Measurements from ENCODE around the gene VPS50.
"Not testable (repeated sequence)": the region's sequence is repeated elsewhere in the genome, so short reads cannot be mapped to it uniquely, and the experiment has no call there.

VPS50 gene

DNA sequence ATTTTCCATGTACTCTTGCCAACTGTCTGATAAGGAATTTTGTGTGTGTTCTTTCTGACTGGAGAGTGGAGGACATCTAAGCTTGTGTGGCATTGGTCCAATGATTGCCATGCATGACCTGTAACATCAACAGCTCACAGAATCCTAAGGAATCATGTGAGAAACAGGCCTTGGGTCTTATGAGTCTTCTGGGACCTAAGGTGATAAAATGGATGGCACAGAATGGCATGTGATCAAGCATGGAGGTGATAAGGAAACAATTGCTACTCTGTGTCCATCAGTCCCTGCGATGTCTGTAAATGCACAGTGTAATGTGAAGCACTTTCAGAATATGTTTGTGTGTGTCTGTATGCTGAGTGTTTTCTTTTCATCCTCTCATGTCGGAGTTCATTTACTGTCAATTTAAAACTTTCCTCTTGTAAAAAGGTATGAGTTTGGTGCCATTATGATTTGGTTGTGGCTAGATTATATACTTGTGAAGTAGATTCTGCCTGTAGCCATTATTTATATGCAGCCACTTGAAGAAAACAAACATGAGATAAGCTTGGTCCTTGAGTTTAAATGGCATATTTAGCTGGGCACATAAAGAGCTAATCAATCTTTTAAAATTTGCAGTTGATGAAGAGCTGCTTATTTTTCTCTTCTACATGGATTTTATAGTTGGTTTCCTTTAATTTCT is 127.5 kb downstream of the VPS50 start:
- DNase-seq (ENCODE audit: low read depth): no peak
- TF ChIP-seq, protein P1, sequence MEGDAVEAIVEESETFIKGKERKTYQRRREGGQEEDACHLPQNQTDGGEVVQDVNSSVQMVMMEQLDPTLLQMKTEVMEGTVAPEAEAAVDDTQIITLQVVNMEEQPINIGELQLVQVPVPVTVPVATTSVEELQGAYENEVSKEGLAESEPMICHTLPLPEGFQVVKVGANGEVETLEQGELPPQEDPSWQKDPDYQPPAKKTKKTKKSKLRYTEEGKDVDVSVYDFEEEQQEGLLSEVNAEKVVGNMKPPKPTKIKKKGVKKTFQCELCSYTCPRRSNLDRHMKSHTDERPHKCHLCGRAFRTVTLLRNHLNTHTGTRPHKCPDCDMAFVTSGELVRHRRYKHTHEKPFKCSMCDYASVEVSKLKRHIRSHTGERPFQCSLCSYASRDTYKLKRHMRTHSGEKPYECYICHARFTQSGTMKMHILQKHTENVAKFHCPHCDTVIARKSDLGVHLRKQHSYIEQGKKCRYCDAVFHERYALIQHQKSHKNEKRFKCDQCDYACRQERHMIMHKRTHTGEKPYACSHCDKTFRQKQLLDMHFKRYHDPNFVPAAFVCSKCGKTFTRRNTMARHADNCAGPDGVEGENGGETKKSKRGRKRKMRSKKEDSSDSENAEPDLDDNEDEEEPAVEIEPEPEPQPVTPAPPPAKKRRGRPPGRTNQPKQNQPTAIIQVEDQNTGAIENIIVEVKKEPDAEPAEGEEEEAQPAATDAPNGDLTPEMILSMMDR (conservative IDR thresholded peaks at IDR 0.05; ENCODE audit: low read length): no peak
- no peak overlapping the region for H3K4me3 ChIP-seq (ENCODE audit: low read length)

DNA sequence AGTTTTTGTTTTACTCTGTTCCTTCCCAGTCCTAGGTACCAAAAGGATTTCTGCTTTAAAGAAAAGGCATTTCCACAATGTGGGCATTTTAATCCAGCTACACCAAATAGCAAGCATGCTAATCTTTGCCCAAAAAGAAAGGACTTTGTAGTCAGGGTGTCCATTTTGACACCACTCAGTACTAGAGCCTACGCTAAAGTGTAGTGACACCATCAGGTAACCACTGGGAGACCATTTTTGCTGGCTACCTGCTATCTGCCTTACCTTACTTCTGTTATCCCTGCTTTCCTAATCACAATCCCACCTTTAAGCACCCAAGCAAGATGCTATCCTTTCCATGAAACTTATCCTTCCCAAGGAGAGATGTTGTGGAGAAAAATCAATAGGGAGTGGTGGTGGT is 129.7 kb downstream of the VPS50 start:
- no peak overlapping the region for H3K4me3 ChIP-seq (ENCODE audit: low read length)
- TF ChIP-seq, protein P1 (conservative IDR thresholded peaks at IDR 0.05; ENCODE audit: low read length): no peak
- no peak for DNase-seq (ENCODE audit: low read depth)

DNA sequence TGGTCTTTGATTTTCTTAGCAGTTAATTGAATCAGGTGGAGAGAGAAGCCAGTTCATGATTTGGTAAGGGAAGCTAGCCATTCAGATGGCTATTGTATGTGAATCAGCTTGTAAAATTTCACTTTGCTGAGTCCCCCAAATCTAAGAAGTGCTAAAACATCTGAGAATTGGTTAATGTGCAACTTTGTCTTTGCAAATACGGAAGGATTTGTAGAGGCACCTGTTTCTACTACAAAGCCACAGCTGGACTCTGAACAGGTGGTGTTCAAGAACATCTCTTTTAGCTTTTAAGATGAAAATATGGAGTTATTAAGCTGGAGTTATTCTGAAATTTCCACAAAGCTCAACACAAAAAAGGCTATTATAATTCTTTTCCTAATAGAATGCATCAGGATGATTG is 132.6 kb downstream of the VPS50 start:
- H3K4me3 ChIP-seq (ENCODE audit: low read length): no peak overlapping the region
- DNase-seq (ENCODE audit: low read depth): no peak
- TF ChIP-seq, protein P1 (conservative IDR thresholded peaks at IDR 0.05; ENCODE audit: low read length): no peak

GRCh38 chr7:93365341-93365740 is 133.2 kb downstream of the VPS50 start:
- TF ChIP-seq, protein P1 (conservative IDR thresholded peaks at IDR 0.05; ENCODE audit: low read length): no peak
- no peak for DNase-seq (ENCODE audit: low read depth)
- no peak overlapping the region for H3K4me3 ChIP-seq (ENCODE audit: low read length)

GRCh38 chr7:93366816-93367215 is 134.7 kb downstream of the VPS50 start:
- no peak overlapping the region for H3K4me3 ChIP-seq (ENCODE audit: low read length)
- DNase-seq (ENCODE audit: low read depth): no peak
- TF ChIP-seq, protein P1 (conservative IDR thresholded peaks at IDR 0.05; ENCODE audit: low read length): no peak

GRCh38 chr7:93367254-93367653 is 135.1 kb downstream of the VPS50 start:
- no peak overlapping the region for H3K4me3 ChIP-seq (ENCODE audit: low read length)
- DNase-seq (ENCODE audit: low read depth): no peak
- TF ChIP-seq, protein P1 (conservative IDR thresholded peaks at IDR 0.05; ENCODE audit: low read length): no peak

DNA sequence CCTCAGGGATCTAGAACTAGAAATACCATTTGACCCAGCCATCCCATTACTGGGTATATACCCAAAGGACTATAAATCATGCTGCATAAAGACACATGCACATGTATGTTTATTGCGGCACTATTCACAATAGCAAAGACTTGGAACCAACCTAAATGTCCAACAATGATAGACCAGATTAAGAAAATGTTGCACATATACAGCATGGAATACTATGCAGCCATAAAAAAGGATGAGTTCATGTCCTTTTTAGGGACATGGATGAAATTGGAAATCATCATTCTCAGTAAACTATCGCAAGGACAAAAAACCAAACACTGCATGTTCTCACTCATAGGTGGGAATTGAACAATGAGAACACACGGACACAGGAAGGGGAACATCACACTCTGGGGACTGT is 138.8 kb downstream of the VPS50 start:
- DNase-seq (ENCODE audit: low read depth); H3K4me3 ChIP-seq (ENCODE audit: low read length): not testable (repeated sequence)
